Right cardiac atrium (tissue), 5 donors: ENCODE data around the gene FHIT. TPM values are rescaled to one million over a fixed set of nuclear protein-coding genes. Genes with fewer than 3 reads are reported as not detected.

Source experiments
- ATAC-seq, 2 donors: fragments of 200-7000 bp; cut with Tn5 transposase; one replicate each; pipeline versions ENCODE4 v1.8.0 to v1.9.1; 2020; ENCODE audit warnings: moderate library complexity in 2 of 2, mild to moderate bottlenecking in 1 of 2
- DNase-seq, 3 donors: peaks; one replicate each; pipeline ENCODE4 v3.0.0-alpha.2; 2020
- H3K27ac ChIP-seq: one replicate; pipeline ENCODE4 v1.5.1; 2013; ENCODE audit warnings: mild to moderate bottlenecking, low read length, control low read depth, moderate library complexity
- H3K27me3 ChIP-seq: one replicate; pipeline ENCODE4 v1.6.1; 2013; ENCODE audit not compliant: control insufficient read depth, insufficient read depth
- H3K4me1 ChIP-seq: one replicate; pipeline ENCODE4 v1.6.1; 2013; ENCODE audit warnings: low read length; ENCODE audit not compliant: control insufficient read depth, insufficient read depth
- H3K4me3 ChIP-seq: one replicate; pipeline ENCODE4 v1.5.1; 2013; ENCODE audit warnings: low read length, control low read depth
- H3K9me3 ChIP-seq: one replicate; pipeline ENCODE4 v1.6.1; 2013; ENCODE audit warnings: low read length; ENCODE audit not compliant: control insufficient read depth
- whole genome bisulfite sequencing: extraction: QIAGEN DNeasy Blood & Tissue Kit; methylation state at CpG from one replicate; pipeline ENCODE4 v1.1.7; 2013; 5-methylcytosine and 5-hydroxymethylcytosine counted together
- intact Hi-C, 4 donors: fragments of 100-400 bp; cut with DNase I; formaldehyde crosslinking; loops; one replicate each; pipeline versions ENCODE4 v1.11.0 to v1.14.0; 2022 to 2023
- polyA plus RNA-seq: library from polyadenylated mRNA; stranded (reverse); fragments of 200-250 nt; gene quantifications from one replicate; pipeline ENCODE4 v1.2.3, GENCODE V29; 2013
- total RNA-seq, 4 donors: library from RNA; stranded (reverse); fragmentation: NEBNext Ultra II Directional; extraction: Animal tissue kit (Norgen Biotek cat#: 25700); gene quantifications; one replicate each; pipeline ENCODE4 v1.2.1, GENCODE V29; 2021
- donor health status: healthy with polysubstance abuse.
- donor health status: DM: no; HTN: yes; CAD: no.
- donor health status: DM: no; HTN: no; CAD: no.
- donor health status: DM: no; HTN: yes; CAD: no; lungs with severe emphysema.
- donor health status: DM: yes; HTN: yes; CAD: no.

FHIT gene
- total and polyA plus RNA-seq, 5 donors: 16.5 to 25.8 (median 21.4) TPM

DNA sequence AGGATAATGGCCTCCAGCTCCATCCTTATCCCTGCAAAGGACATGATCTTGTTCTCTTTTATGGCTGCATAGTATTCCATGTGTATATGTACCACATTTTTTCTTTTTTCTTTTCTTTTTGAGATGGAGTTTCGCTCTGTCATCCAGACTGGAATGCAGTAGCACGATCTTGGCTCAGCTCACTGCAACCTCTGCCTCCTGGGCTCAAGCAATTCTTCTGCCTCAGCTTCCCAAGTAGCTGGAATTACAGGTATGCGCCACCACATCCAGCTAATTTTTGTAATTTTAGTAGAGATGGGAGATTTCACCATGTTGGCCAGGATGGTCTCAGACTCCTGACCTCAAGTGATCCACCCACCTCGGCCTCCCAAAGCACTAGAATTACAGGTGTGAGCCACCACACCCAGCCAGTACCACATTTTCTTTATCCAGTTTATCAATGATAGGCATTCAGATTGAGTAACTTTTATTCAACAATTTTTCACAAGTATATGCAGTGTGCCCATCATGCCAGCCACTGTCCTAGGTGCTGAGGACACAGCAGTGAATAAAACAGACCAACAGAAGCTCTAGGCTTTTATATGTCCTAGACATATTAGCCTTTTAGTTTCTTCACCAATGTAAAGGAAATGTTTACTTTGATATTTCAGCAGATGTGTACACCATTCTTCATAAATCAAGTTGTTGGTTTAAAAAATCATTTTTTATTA is 815.2 kb downstream of the FHIT start:
- DNase-seq (no peak), ATAC-seq (no peak)
- no peaks in the 10 kb centered on the region for H3K4me1 ChIP-seq
- no peaks in the 10 kb centered on the region for H3K27me3 ChIP-seq
- intact Hi-C loops: no loop called here
- H3K9me3 ChIP-seq: no peaks in the 10 kb centered on the region
- 97% methylated on average over 4 of the region's 4 CpGs for WGBS
- H3K27ac ChIP-seq: no peak overlapping the region
- no peak overlapping the region for H3K4me3 ChIP-seq

DNA sequence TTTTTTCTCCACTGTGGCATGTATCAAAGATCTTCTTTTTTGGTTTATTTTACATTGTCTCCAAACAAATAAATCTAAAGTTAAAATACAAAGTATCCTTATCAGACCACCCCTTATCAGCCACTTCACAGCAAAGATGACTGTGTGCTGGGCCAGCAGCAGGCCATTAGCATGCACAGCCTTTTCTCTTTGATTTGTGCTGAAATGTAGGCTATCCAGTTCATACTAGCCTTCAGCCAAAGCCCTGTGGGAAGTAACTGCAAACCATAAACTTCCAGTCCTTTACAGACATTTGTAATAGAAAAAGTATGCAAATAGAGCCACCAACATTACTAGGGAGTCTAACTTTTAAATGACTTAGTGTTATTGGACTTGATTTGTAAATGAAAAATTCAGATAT is 816.3 kb downstream of the FHIT start:
- H3K27me3 ChIP-seq: no peaks in the 10 kb centered on the region
- H3K27ac ChIP-seq: no peak overlapping the region
- ATAC-seq (no peak), DNase-seq (no peak)
- intact Hi-C loops: no loop called here
- H3K4me3 ChIP-seq: no peak overlapping the region
- H3K9me3 ChIP-seq: no peaks in the 10 kb centered on the region
- no peaks in the 10 kb centered on the region for H3K4me1 ChIP-seq

DNA sequence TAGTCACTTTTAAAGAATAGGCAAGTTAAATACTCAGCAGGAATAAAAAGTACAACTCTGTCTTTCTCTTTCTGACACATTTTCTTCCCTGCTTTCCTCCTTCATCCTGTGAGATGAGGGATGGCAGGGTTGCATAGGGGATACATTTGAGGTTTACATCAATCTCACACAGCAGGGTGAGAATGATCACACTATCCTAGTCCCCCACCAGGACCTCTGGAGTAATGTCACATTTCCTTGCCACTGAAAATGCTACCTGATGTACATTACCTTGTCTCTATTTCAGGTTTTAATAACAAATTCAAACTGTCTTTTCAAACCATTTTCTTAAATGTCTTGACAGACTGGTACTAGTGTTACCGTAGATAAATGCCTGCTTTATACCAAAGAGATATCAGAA is 816.9 kb downstream of the FHIT start:
- WGBS: 38% methylated on average over 1 of the region's 1 CpG
- intact Hi-C loops: no loop called here
- Histone ChIP-seq H3K4me1 (no peaks in the 10 kb centered on the region), H3K27ac (no peak overlapping the region), H3K9me3 (no peaks in the 10 kb centered on the region), H3K4me3 (no peak overlapping the region), H3K27me3 (no peaks in the 10 kb centered on the region)
- ATAC-seq (no peak), DNase-seq (no peak)

DNA sequence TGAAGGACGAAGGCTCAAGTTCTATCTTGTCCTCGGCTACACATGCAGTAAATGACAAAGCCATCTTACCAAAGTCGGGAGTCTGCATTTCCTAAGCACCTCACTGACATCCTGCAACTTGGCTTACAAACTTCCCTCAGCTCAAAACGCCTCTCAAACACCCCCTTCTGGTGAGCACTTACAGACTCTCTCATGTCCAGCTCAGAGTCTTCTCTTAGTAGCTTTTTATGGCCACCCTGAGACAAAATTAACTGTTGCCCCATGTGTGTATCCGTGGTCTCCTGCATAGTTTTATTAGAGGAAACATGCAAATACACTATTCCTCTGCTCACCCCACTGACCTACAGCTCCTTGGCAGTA is 819.7 kb downstream of the FHIT start:
- 36% methylated on average over 5 of the region's 5 CpGs for WGBS
- no peak for DNase-seq

GRCh38 chr3:60430205-60430604 is 821.0 kb downstream of the FHIT start:
- ATAC-seq: no peak
- H3K27ac ChIP-seq: no peak overlapping the region
- intact Hi-C loops: no loop called here
- H3K4me3 ChIP-seq: no peak overlapping the region
- WGBS: 97% methylated on average over 1 of the region's 1 CpG
- no peaks in the 10 kb centered on the region for H3K9me3 ChIP-seq
- H3K27me3 ChIP-seq: no peaks in the 10 kb centered on the region
- no peak for DNase-seq
- H3K4me1 ChIP-seq: no peaks in the 10 kb centered on the region

More for the DNA sequence above, 819.7 kb downstream of the FHIT start:
- no peak overlapping the region for H3K27ac ChIP-seq
- H3K4me3 ChIP-seq: no peak overlapping the region
- intact Hi-C loops: no loop called here
- ATAC-seq: no peak
- H3K27me3 ChIP-seq: no peaks in the 10 kb centered on the region
- H3K4me1 ChIP-seq: no peaks in the 10 kb centered on the region
- H3K9me3 ChIP-seq: no peaks in the 10 kb centered on the region

DNA sequence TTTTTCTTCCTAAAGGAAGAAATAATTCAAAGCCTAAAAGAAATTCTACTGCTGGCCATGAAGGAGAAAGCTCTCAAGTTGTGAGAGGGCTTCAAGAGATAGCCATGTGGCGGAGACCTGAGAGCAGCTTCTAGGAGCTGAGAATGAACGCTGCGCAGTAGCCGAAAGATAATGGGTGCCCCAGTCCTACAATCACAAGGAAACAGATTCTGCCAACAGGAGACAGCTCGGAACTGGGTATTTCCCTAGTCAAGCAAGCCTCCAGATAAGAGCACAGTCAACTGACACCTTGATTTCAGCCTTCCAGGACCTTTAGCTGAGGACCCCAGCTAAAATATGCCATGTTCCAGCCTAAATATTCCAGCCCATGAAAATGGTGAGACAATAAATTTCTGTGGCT is 824.1 kb downstream of the FHIT start:
- DNase-seq: no peak
- intact Hi-C loops: no loop called here

GRCh38 chr3:60424942-60425341 is 826.3 kb downstream of the FHIT start:
- 87% methylated on average over 2 of the region's 2 CpGs for WGBS
- H3K9me3 ChIP-seq: no peaks in the 10 kb centered on the region
- no peak overlapping the region for H3K27ac ChIP-seq
- ATAC-seq (no peak), DNase-seq (no peak)
- intact Hi-C loops: no loop called here
- no peak overlapping the region for H3K4me3 ChIP-seq
- H3K4me1 ChIP-seq: no peaks in the 10 kb centered on the region
- no peaks in the 10 kb centered on the region for H3K27me3 ChIP-seq

More for the DNA sequence above, 824.1 kb downstream of the FHIT start:
- H3K4me3 ChIP-seq: no peak overlapping the region
- H3K4me1 ChIP-seq: no peaks in the 10 kb centered on the region
- 89% methylated on average over 5 of the region's 5 CpGs for WGBS
- H3K9me3 ChIP-seq: no peaks in the 10 kb centered on the region
- H3K27ac ChIP-seq: no peak overlapping the region
- no peaks in the 10 kb centered on the region for H3K27me3 ChIP-seq
- ATAC-seq: no peak

DNA sequence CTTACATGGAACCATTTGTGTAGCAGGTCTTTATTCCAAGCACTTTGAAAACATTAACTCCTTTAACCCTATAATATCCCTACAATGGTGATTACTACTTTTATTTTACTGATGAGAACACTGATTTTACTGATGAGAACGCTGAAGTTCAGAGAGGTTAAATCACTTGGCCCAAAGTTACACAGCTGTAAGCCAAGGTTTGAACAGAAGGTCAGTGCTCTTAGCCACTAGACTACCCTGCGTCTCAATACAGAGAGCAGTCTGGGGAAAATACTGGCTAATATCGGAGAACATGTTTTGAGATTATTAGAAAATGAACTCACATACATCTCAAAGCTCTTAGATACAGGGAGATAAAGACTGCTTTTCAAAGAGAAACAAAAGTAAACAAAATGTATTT is 827.2 kb downstream of the FHIT start:
- H3K27ac ChIP-seq: no peak overlapping the region
- H3K4me1 ChIP-seq: no peaks in the 10 kb centered on the region
- 87% methylated on average over 3 of the region's 3 CpGs for WGBS
- ATAC-seq: no peak
- H3K9me3 ChIP-seq: no peaks in the 10 kb centered on the region
- H3K27me3 ChIP-seq: no peaks in the 10 kb centered on the region
- DNase-seq: no peak
- intact Hi-C loops: no loop called here
- H3K4me3 ChIP-seq: no peak overlapping the region

GRCh38 chr3:60423556-60423955 is 827.7 kb downstream of the FHIT start:
- Histone ChIP-seq H3K27ac (no peak overlapping the region), H3K9me3 (no peaks in the 10 kb centered on the region), H3K4me3 (no peak overlapping the region), H3K27me3 (no peaks in the 10 kb centered on the region), H3K4me1 (no peaks in the 10 kb centered on the region)
- 99% methylated on average over 1 of the region's 1 CpG for WGBS
- ATAC-seq (no peak), DNase-seq (no peak)
- intact Hi-C loops: no loop called here

DNA sequence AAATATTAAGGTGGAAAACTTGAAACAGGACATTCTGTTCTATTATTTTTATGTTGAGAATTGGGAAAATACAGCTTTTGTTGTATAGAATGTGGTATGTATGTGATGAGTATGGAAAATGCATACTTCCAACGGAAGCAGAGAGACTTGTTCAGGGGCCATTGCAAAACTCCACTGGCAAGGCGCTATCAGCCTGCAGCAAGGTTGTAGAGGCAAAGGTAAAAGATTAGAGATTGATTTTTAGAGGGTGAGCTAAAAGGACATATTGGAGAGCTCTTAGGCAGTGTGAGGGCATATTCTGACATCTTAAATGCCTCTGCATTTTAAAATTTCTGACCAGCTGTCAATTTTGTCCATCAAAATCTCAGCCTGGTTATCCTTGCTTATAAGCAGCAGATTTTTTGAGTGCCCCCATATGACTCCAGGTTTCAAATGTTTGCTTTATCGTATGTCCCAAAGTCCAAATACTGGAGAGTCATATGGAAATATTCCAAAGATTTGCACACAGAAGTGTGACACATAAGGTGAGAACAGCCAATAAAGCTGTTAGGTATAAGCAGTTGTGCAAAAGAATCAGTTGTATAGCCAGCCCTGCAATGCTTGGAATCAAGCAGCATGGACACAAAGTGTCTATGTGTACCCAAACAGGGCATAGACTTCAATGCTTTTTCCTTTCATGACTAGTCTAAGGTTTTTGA is 829.4 kb downstream of the FHIT start:
- DNase-seq: no peak
- H3K9me3 ChIP-seq: no peaks in the 10 kb centered on the region
- ATAC-seq: no peak
- no peaks in the 10 kb centered on the region for H3K27me3 ChIP-seq
- H3K4me1 ChIP-seq: no peaks in the 10 kb centered on the region
- no peak overlapping the region for H3K4me3 ChIP-seq
- no peak overlapping the region for H3K27ac ChIP-seq
- intact Hi-C loops: no loop called here
- 90% methylated on average over 3 of the region's 3 CpGs for WGBS

DNA sequence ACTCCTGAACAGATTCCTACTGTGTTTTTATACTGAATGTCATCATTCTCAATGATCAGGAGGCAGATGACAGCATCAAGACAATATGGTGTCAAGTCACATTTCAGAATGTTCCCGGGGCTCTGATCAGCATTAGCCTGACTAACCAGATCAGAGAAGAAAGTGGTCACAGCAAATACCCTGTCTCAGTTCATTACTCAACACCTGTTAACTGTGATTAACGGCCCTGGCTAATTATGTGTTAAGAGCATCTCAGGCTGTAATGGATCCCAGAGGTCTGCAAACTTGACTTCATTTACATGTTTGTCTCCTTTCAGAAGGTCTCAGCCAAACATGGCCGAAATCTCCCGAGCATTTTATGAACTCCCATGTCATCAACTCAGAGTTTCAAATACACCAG is 833.7 kb downstream of the FHIT start:
- ATAC-seq: no peak

More for the DNA sequence above, 833.7 kb downstream of the FHIT start:
- 57% methylated on average over 4 of the region's 4 CpGs for WGBS
- Histone ChIP-seq H3K27me3 (no peaks in the 10 kb centered on the region), H3K9me3 (no peaks in the 10 kb centered on the region), H3K27ac (no peak overlapping the region), H3K4me3 (no peak overlapping the region), H3K4me1 (peaks cover under 1% of the 10 kb centered on the region)
- intact Hi-C loops: no loop called here
- DNase-seq: no peak
